DND-41 (cell line): ENCODE data around the gene FGFR2.

Experiments used
- EZH2 ChIP-seq: IDR thresholded peaks from 3 replicates; pipeline ENCODE4 v1.6.1; 2012; ENCODE audit warnings: borderline replicate concordance, low read depth, mild to moderate bottlenecking, moderate library complexity, low read length, inconsistent platforms; ENCODE audit not compliant: severe bottlenecking
- TF ChIP-seq, protein P1 (sequence below): IDR thresholded peaks from 2 replicates; pipeline ENCODE4 v1.5.1; 2012; ENCODE audit warnings: borderline replicate concordance, low read length, moderate library complexity, mild to moderate bottlenecking; ENCODE audit not compliant: poor library complexity, severe bottlenecking; ENCODE audit errors: extremely low read depth

DNA sequence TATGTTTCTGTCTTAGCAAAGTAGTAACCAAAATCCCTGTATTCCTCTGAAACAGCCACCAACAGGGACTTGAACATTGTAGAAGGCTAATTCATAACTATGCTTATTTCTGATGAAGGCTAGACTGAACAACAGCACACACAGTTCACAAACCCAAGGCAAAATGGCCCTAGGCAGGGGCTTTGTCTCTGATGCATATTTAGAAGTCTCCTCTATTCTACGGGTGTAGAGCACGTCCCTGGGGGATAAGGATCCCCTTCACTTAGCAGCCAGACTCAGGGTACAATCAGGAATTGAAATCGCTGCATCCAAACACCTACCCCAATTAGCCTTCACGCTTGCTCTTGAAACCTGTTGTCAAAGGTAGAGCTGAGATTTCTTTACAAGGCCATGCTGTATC lies 45.5 kb downstream of the FGFR2 start:
- TF ChIP-seq, protein P1, sequence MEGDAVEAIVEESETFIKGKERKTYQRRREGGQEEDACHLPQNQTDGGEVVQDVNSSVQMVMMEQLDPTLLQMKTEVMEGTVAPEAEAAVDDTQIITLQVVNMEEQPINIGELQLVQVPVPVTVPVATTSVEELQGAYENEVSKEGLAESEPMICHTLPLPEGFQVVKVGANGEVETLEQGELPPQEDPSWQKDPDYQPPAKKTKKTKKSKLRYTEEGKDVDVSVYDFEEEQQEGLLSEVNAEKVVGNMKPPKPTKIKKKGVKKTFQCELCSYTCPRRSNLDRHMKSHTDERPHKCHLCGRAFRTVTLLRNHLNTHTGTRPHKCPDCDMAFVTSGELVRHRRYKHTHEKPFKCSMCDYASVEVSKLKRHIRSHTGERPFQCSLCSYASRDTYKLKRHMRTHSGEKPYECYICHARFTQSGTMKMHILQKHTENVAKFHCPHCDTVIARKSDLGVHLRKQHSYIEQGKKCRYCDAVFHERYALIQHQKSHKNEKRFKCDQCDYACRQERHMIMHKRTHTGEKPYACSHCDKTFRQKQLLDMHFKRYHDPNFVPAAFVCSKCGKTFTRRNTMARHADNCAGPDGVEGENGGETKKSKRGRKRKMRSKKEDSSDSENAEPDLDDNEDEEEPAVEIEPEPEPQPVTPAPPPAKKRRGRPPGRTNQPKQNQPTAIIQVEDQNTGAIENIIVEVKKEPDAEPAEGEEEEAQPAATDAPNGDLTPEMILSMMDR, result no peak
- TF ChIP-seq EZH2, result no peak
